Fibroblast of pulmonary artery (primary cell): Measurements from ENCODE around the gene COL19A1.

Source experiments
- DNase-seq: peaks from one replicate; pipeline ENCODE4 v3.0.0-alpha.2; 2010; ENCODE audit warnings: low read depth
- H3K4me3 ChIP-seq: replicated peaks from 2 replicates; pipeline ENCODE4 v1.5.1; 2011; ENCODE audit warnings: low read depth, mild to moderate bottlenecking, control low read depth, low read length, moderate library complexity
- TF ChIP-seq, protein P1 (sequence below): IDR thresholded peaks from 2 replicates; pipeline ENCODE4 v1.5.1; 2011; ENCODE audit warnings: mild to moderate bottlenecking, control low read depth, low read length, inconsistent platforms; ENCODE audit errors: missing control alignments

Gene COL19A1

DNA sequence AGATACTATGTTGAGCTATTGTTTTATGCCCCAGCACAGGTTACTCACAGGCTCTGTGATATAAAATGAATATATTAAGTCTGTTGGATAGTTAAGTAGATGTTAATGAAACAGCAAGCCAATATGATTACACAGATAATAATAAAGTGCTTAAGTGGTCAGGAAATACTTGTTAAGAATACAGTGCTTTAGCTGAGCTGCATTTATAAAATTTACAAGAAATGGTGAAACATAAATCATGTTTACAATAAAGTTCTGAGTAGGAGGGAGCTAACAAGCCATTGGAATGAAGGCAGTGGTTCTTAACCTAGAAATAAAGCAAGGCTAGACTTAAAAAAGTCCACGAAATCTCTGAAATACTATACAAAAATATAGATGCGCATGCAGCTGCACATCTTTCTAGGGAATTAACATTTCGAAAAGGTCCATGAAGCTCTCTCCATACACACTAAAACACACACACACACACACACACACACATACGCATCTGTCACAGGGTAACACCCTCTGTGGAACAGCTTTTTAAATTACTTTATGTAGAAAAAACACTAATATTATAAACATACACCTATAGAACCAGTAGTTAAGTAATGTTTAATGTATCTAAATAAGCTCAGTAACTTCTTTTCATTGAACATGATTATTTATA, 349.2 kb downstream of the COL19A1 start:
- TF ChIP-seq, protein P1, sequence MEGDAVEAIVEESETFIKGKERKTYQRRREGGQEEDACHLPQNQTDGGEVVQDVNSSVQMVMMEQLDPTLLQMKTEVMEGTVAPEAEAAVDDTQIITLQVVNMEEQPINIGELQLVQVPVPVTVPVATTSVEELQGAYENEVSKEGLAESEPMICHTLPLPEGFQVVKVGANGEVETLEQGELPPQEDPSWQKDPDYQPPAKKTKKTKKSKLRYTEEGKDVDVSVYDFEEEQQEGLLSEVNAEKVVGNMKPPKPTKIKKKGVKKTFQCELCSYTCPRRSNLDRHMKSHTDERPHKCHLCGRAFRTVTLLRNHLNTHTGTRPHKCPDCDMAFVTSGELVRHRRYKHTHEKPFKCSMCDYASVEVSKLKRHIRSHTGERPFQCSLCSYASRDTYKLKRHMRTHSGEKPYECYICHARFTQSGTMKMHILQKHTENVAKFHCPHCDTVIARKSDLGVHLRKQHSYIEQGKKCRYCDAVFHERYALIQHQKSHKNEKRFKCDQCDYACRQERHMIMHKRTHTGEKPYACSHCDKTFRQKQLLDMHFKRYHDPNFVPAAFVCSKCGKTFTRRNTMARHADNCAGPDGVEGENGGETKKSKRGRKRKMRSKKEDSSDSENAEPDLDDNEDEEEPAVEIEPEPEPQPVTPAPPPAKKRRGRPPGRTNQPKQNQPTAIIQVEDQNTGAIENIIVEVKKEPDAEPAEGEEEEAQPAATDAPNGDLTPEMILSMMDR: no peak
- no peak overlapping the region for H3K4me3 ChIP-seq
- no peak for DNase-seq

DNA sequence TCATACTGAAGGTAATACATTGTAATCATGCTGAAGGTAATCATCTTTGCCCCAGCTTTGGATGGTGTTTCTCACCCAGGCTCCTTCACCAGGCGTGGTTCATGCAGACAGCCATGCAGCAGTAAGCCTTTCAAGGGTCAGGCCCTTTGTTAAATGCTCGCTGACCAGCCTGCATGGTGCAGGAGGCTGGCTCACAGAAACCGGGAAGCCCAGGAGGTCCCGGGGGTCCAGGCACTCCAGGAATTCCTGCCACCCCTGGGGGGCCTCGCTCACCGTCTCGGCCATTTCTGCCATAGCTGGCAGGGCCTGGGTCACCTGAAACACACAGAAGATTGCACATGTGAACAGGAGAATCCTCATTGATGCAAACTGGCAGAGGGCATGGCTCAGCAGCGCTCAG, 350.4 kb downstream of the COL19A1 start:
- TF ChIP-seq, protein P1: no peak
- DNase-seq: no peak
- H3K4me3 ChIP-seq: no peak overlapping the region

DNA sequence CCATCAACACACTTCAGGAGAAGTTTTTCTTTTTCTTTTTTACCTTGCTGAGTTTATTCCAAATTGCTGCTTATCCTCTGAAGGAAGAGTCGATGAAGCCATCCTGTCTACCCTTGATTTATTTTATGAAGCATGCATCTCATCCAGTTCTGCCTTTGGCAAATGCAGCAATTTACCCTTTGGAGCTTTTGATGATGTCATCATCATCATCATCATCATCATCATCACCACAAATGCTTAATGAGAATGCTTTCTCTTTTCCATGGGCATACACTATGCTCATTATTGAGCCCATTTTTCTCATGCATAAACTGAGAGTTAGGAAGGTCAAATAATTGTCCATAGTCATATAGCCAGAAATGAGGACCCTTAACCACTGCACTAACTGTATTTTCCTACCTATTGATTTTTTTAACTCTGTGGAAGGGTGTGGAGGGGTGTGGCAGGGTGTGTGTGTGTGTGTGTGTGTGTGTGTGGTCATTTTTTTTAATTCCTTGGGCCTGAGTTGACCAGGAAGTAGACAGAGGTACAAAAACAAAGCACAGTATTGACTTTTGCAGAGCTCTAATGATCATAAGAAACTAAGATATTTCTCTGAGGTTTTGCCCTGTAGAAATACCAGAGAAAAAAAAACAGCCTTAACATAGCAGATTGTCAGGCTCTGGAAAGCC, 353.7 kb downstream of the COL19A1 start:
- DNase-seq: no peak
- TF ChIP-seq, protein P1: no peak
- no peak overlapping the region for H3K4me3 ChIP-seq

DNA sequence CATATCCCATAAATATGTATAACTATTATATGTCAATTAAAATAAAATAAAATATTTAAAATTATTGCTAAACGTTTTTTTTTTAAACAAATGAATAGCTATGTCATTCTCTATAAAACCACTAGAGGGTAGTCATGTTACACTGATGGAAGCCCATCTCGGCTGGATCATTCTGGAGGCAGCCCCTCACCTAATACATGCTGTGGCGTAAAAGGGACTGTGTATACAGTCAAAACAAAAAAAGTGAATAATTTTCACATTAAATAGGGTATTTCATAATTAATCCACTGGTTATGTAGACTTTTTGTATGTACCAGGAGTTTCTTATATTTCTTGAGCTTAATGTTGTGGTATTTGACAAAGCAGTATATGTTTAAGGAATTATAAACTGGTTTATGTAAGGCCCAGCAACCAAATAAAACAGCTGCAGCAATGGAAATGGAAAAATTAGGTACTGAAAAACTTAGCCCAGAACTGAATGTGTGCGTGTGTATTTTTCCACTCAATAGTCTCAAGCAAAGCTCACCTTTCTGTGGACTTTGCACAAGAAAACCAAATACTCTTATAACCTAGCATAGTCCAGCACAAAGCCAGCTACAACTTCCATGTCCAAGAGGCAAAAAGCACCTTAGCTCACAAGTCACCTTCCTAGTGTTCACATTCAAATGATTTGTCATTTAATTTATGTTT, 354.8 kb downstream of the COL19A1 start:
- TF ChIP-seq, protein P1: peak; percentile 63
- peak; percentile 42 for DNase-seq
- no peak overlapping the region for H3K4me3 ChIP-seq

DNA sequence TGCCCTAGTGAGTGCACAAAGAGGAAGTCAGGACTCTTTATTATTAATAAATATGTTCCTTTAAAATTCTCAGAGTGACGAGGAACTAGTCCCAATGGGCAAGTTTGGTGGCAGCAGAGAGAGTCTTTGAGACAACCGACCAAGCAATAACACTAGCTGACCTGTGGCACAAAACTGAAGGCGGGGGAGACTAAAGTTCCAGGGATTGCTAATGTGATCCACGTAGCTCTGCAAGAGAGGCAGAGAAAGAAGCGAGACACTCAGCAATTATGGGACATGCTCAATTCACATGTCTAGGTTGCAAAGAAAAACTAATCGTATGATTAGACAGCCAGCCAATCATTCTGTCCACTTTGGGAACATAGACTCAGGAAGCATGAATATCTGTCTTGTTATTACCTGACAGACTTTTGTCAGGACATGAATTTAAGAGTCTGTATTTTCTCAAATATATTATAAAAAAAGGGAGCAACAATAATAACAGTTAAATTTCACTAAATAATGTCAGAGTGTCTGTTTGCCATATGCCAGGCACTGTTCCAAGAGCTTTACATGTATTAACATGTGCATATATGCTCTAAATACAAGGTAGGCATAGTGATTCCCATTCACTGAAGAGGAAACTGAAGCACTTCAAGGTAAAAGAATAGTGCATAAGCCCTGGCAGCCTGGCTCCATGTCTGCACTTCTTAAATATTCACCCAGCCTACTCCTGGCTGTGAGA, 355.5 kb downstream of the COL19A1 start:
- TF ChIP-seq, protein P1: no peak
- DNase-seq: no peak
- H3K4me3 ChIP-seq: no peak overlapping the region

GRCh38 chr6:70222439-70222749, 356.0 kb downstream of the COL19A1 start:
- no peak for DNase-seq
- no peak overlapping the region for H3K4me3 ChIP-seq
- TF ChIP-seq, protein P1: no peak
